Kasumi-1 (cell line): Measurements from ENCODE around the gene GPM6B.
"Not testable (repeated sequence)": the region's sequence is repeated elsewhere in the genome, so short reads cannot be mapped to it uniquely, and the experiment has no call there.

Source experiments
- DNase-seq, 2 experiments: peaks; one replicate each; lab custom pipeline; 2025; lab: John Stamatoyannopoulos, UW

Gene GPM6B

GRCh38 chrX:13724878-13725277 is 92.0 kb downstream of the GPM6B start:
- not testable (repeated sequence) for DNase-seq

GRCh38 chrX:13721819-13722519 is 94.9 kb downstream of the GPM6B start:
- peak; percentile 30 to 31 for DNase-seq

DNA sequence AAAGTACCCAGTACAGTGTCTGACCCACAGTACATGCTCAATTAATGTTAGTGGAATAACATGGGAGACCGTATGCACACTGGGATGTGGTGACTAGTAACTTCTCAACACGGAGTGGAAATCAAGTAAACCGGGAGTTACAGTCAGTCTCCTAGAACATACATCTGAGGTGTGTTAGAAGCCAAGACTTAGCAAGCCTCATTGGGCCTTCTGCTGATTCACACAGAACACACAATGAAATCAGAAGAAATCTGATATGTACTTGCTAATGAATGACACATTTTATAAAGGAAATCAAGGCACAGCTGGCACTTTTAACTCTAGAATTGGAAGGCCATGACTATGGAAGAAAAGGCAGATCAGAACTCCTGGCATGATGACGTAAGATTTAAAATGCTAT is 95.5 kb downstream of the GPM6B start:
- DNase-seq = no peak
